HCT116 (cell line): Measurements from ENCODE around the gene TMEM86B. TPM values are rescaled to one million over a fixed set of nuclear protein-coding genes. Genes with fewer than 3 reads are reported as not detected.

Source experiments
- ATAC-seq: fragments of 200-7000 bp; cut with Tn5 transposase; 2 replicates; pipeline ENCODE4 v1.9.1; 2020; ENCODE audit warnings: mild to moderate bottlenecking, moderate library complexity
- BruUV-seq: library from RNA; stranded (reverse); fragments of 400-500 nt; replicated peaks from 2 replicates; lab custom pipeline; 2021; lab: Mats Ljungman, UMichigan
- CTCF ChIA-PET: fragments of 300-600 bp; sonication (Branson Sonifier 250); formaldehyde crosslinking; loops from one replicate; lab custom pipeline; 2021; ENCODE audit warnings: antibody characterized with exemption; lab: Charles Lee
- POLR2A ChIA-PET: fragments of 300-600, 350-600 bp; sonication (Branson Sonifier 250); formaldehyde crosslinking; loops from one replicate; lab custom pipeline; 2021; ENCODE audit warnings: antibody characterized with exemption; lab: Charles Lee
- RAD21 ChIA-PET, 2 experiments: fragments of 300-600 bp; sonication (Branson Sonifier 250); formaldehyde crosslinking; loops; one replicate each; lab custom pipeline; 2023; ENCODE audit warnings: low total read pairs in 2 of 2; ENCODE audit not compliant: uncharacterized antibody in 2 of 2, unreplicated experiment in 2 of 2, low non-redundant PET in 1 of 2; lab: Charles Lee
- DNase-seq: peaks from one replicate; pipeline ENCODE4 v3.0.0-alpha.2; 2010; ENCODE audit warnings: low read depth, low spot score
- H2AFZ ChIP-seq: fragments of 200-600 bp; shearing (Covaris generic), sonication (generic); 2 replicates; pipeline ENCODE4 v1.6.1; 2017; ENCODE audit warnings: low read depth, mixed run types, mixed read lengths, antibody characterized with exemption, low read length; ENCODE audit not compliant: poor library complexity, severe bottlenecking
- H3K27ac ChIP-seq: 2 replicates; pipeline ENCODE4 v1.5.1; 2012; ENCODE audit warnings: low read depth, low read length
- H3K27me3 ChIP-seq: fragments of 200-600 bp; sonication (generic); 2 replicates; pipeline ENCODE4 v1.6.1; 2016; ENCODE audit warnings: mixed run types, low read length, mixed read lengths; ENCODE audit not compliant: insufficient read depth
- H3K36me3 ChIP-seq, 2 experiments: fragments of 200-500 bp in 1 of 2; fragments of 200-600 bp in 1 of 2; sonication (Bioruptor generic) in 1 of 2; sonication (generic) in 1 of 2; 2 replicates each; pipeline versions ENCODE4 v1.5.1 to v1.6.1; 2014 to 2016; ENCODE audit warnings: low read length in 2 of 2, inconsistent platforms in 1 of 2, mixed read lengths in 1 of 2, mixed run types in 1 of 2; ENCODE audit not compliant: insufficient read depth in 2 of 2, control insufficient read depth in 1 of 2
- H3K4me1 ChIP-seq, 2 experiments: fragments of 200-600 bp in 1 of 2; sonication (generic) in 1 of 2; 2 replicates each; pipeline versions ENCODE4 v1.5.1 to v1.6.1; 2012 to 2017; ENCODE audit warnings: low read length in 2 of 2, inconsistent platforms in 1 of 2, mild to moderate bottlenecking in 1 of 2, mixed read lengths in 1 of 2, mixed run types in 1 of 2, moderate library complexity in 1 of 2; ENCODE audit not compliant: insufficient read depth in 2 of 2, control insufficient read depth in 1 of 2
- H3K4me2 ChIP-seq: fragments of 200-600 bp; sonication (generic); 2 replicates; pipeline ENCODE4 v1.6.1; 2017; ENCODE audit warnings: mixed run types, low read length, mixed read lengths
- H3K4me3 ChIP-seq, 2 experiments: fragments of 200-600 bp in 1 of 2; sonication (generic) in 1 of 2; replicated peaks in 1 of 2; 2 replicates each; pipeline ENCODE4 v1.5.1; 2011 to 2016; ENCODE audit warnings: low read length in 2 of 2, control low read depth in 1 of 2, low read depth in 1 of 2, mild to moderate bottlenecking in 1 of 2, mixed read lengths in 1 of 2, mixed run types in 1 of 2
- H3K79me2 ChIP-seq: fragments of 200-600 bp; sonication (generic); 2 replicates; pipeline ENCODE4 v1.6.1; 2017; ENCODE audit warnings: mild to moderate bottlenecking, mixed run types, low read length, moderate library complexity, mixed read lengths; ENCODE audit not compliant: insufficient read depth
- H3K9ac ChIP-seq: fragments of 200-600 bp; sonication (generic); 2 replicates; pipeline ENCODE4 v1.6.1; 2016; ENCODE audit warnings: low read length, mixed read lengths
- H3K9me2 ChIP-seq: fragments of 200-600 bp; sonication (generic), shearing (Covaris generic); 2 replicates; pipeline ENCODE4 v1.6.1; 2017; ENCODE audit warnings: mixed run types, mild to moderate bottlenecking, moderate library complexity; ENCODE audit not compliant: insufficient read depth
- H3K9me3 ChIP-seq, 2 experiments: fragments of 200-500 bp in 1 of 2; fragments of 200-600 bp in 1 of 2; sonication (Bioruptor generic) in 1 of 2; sonication (generic) in 1 of 2; 2 replicates each; pipeline ENCODE4 v1.6.1; 2014 to 2017; ENCODE audit warnings: low read length in 2 of 2, mixed read lengths in 2 of 2, inconsistent platforms in 1 of 2, low read depth in 1 of 2, mild to moderate bottlenecking in 1 of 2, mixed run types in 1 of 2, moderate library complexity in 1 of 2; ENCODE audit not compliant: control insufficient read depth in 1 of 2, insufficient read depth in 1 of 2
- H4K20me1 ChIP-seq: fragments of 200-600 bp; sonication (generic), shearing (Covaris generic); 2 replicates; pipeline ENCODE4 v1.6.1; 2017; ENCODE audit warnings: mixed run types, mild to moderate bottlenecking, moderate library complexity; ENCODE audit not compliant: insufficient read depth
- CTCF ChIP-seq, 3 experiments: fragments of 200-600 bp in 1 of 3; sonication (generic) in 1 of 3; IDR thresholded peaks in 2 of 3; conservative IDR thresholded peaks in 1 of 3; 2 replicates each; pipeline ENCODE4 v1.5.1; 2012 to 2017; ENCODE audit warnings: low read depth in 2 of 3, low read length in 2 of 3, antibody characterized with exemption in 1 of 3, borderline replicate concordance in 1 of 3, control low read depth in 1 of 3, mild to moderate bottlenecking in 1 of 3, mixed read lengths in 1 of 3, mixed run types in 1 of 3, moderate library complexity in 1 of 3; ENCODE audit not compliant: insufficient read depth in 1 of 3
- EGR1 ChIP-seq: IDR thresholded peaks from 2 replicates; pipeline ENCODE4 v1.6.1; 2012; ENCODE audit warnings: low read depth
- EZH2 ChIP-seq: fragments of 200-600 bp; sonication (generic); IDR thresholded peaks from 2 replicates; pipeline ENCODE4 v1.6.1; 2017; ENCODE audit warnings: antibody characterized with exemption, mixed run types
- EZH2phosphoT487 ChIP-seq: fragments of 200-600 bp; IDR thresholded peaks from 2 replicates; pipeline ENCODE4 v1.6.1; 2018; ENCODE audit warnings: antibody characterized with exemption, borderline replicate concordance
- FOSL1 ChIP-seq: IDR thresholded peaks from 2 replicates; pipeline ENCODE4 v1.6.1; 2012; ENCODE audit warnings: low read depth
- JUND ChIP-seq: IDR thresholded peaks from 2 replicates; pipeline ENCODE4 v1.6.1; 2012
- MAX ChIP-seq: IDR thresholded peaks from 2 replicates; pipeline ENCODE4 v1.6.1; 2012
- POLR2A ChIP-seq: IDR thresholded peaks from 2 replicates; pipeline ENCODE4 v1.7.0; 2011; ENCODE audit warnings: borderline replicate concordance; ENCODE audit not compliant: insufficient read depth, insufficient read length; ENCODE audit errors: extremely low read depth
- RAD21 ChIP-seq: IDR thresholded peaks from 2 replicates; pipeline ENCODE4 v1.6.1; 2012; ENCODE audit warnings: low read depth, mild to moderate bottlenecking
- SRF ChIP-seq: IDR thresholded peaks from 2 replicates; pipeline ENCODE4 v1.6.1; 2012; ENCODE audit warnings: low read depth
- TCF7L2 ChIP-seq: IDR thresholded peaks from 2 replicates; pipeline ENCODE4 v1.7.0; 2011; ENCODE audit warnings: borderline replicate concordance, inconsistent platforms; ENCODE audit not compliant: insufficient read depth, insufficient read length; ENCODE audit errors: extremely low read depth
- YY1 ChIP-seq: IDR thresholded peaks from 2 replicates; pipeline ENCODE4 v1.6.1; 2011; ENCODE audit warnings: low read length, low read depth, moderate library complexity, mild to moderate bottlenecking; ENCODE audit not compliant: insufficient replicate concordance; ENCODE audit errors: extremely low read depth
- ZBTB33 ChIP-seq: IDR thresholded peaks from 2 replicates; pipeline ENCODE4 v1.6.1; 2011; ENCODE audit warnings: mild to moderate bottlenecking, low read length, moderate library complexity; ENCODE audit not compliant: insufficient replicate concordance; ENCODE audit errors: extremely low read depth
- ZNF274 ChIP-seq: fragments of 200-500 bp; sonication (Bioruptor generic); IDR thresholded peaks from 2 replicates; pipeline ENCODE4 v1.6.1; 2014; ENCODE audit warnings: mild to moderate bottlenecking, low read depth, low read length, inconsistent platforms
- intact Hi-C: fragments of 100-400 bp; cut with micrococcal nuclease; formaldehyde crosslinking; loops from 2 replicates; pipeline ENCODE4 v1.10.0; 2022
- total RNA-seq: library from RNA; stranded (reverse); gene quantifications from one replicate; pipeline ENCODE4 v1.2.1, GENCODE V29; 2021; ENCODE audit not compliant: unreplicated experiment
- TF ChIP-seq, protein P1 (sequence below): IDR thresholded peaks from 2 replicates; pipeline ENCODE4 v1.6.1; 2012

TMEM86B gene
- total RNA-seq, 1 experiment from 2014 or later, result 10.6 TPM

- intact Hi-C loops, result no loop called here
- POLR2A ChIA-PET, result interaction anchor here (0.7 to 0.9 kb wide), 2 partner anchors 8 to 14 kb away, joined by 3 read pairs; no protein-coding TSS in a partner anchor
- peak; percentile 67 for ATAC-seq
- CTCF ChIA-PET, result no interaction called here
- H3K4me3 ChIP-seq, result no peak overlapping the region
- H3K9ac ChIP-seq, result no peak overlapping the region
- RAD21 ChIA-PET, result no interaction called here
- H3K9me3 ChIP-seq, result no peaks in the 10 kb centered on the region
- no peaks in the 10 kb centered on the region for H3K4me1 ChIP-seq
- no peaks in the 10 kb centered on the region for H3K79me2 ChIP-seq
- H3K27me3 ChIP-seq, result no peaks in the 10 kb centered on the region
- H3K4me2 ChIP-seq, result no peak overlapping the region
- DNase-seq, result no peak
- peaks cover 3 to 10% of the 10 kb centered on the region in 2 experiments; a peak in 3 of 4 replicates for H3K36me3 ChIP-seq
- BruUV-seq, result no TSS peak
- H2AFZ ChIP-seq, result no peak overlapping the region
- TF ChIP-seq, protein P1, sequence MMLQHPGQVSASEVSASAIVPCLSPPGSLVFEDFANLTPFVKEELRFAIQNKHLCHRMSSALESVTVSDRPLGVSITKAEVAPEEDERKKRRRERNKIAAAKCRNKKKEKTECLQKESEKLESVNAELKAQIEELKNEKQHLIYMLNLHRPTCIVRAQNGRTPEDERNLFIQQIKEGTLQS, result no peak
- TF ChIP-seq POLR2A (no peak), TCF7L2 (no peak), RAD21 (no peak), YY1 (no peak), EZH2 (no peak), ZNF274 (no peak), SRF (no peak), ZBTB33 (no peak), MAX (no peak), CTCF (IDR thresholded peaks at IDR 0.05 in 2 of 3, conservative IDR thresholded peaks at IDR 0.05 in 1 of 3; ENCODE audit: borderline replicate concordance in 1 of 3, insufficient read depth in 1 of 3, low read depth in 2 of 3, low read length in 2 of 3) (no peak), EGR1 (no peak), JUND (no peak), EZH2phosphoT487 (no peak), FOSL1 (no peak)
- H3K27ac ChIP-seq, result no peak overlapping the region
- H3K9me2 ChIP-seq, result no peaks in the 10 kb centered on the region
- no peaks in the 10 kb centered on the region for H4K20me1 ChIP-seq
These were observed 31.0 kb downstream of the TMEM86B start for GRCh38 chr19:55197528-55197927.
